Endothelial cell of umbilical vein (primary cell): ENCODE data around the gene DALRD3. TPM values are rescaled to one million over a fixed set of nuclear protein-coding genes. Genes with fewer than 3 reads are reported as not detected.

ENCODE experiments used
- BruUV-seq: library from RNA; stranded (reverse); fragments of 400-500 nt; replicated peaks from 2 replicates; lab custom pipeline; 2021; lab: Mats Ljungman, UMichigan
- CTCF ChIA-PET: fragments of 300-600, 350-600 bp; sonication (Branson Sonifier 250); formaldehyde crosslinking; loops from one replicate; lab custom pipeline; 2021; ENCODE audit warnings: antibody characterized with exemption, inconsistent platforms; lab: Charles Lee
- POLR2A ChIA-PET: fragments of 300-600, 350-600 bp; sonication (Branson Sonifier 250); formaldehyde crosslinking; loops from one replicate; lab custom pipeline; 2021; ENCODE audit warnings: antibody characterized with exemption, inconsistent platforms; lab: Charles Lee
- DNase-seq: peaks from one replicate; pipeline ENCODE4 v3.0.0-alpha.2; 2011; ENCODE audit warnings: low read depth, low spot score
- FAIRE-seq: peaks from 2 replicates; lab custom pipeline; 2011; peaks lifted over from hg19 to GRCh38; lab: Jason Lieb, UNC
- H2AFZ ChIP-seq: 2 replicates; pipeline ENCODE4 v1.6.0; 2012; ENCODE audit warnings: low read depth, low read length, control low read depth, inconsistent platforms
- H3K27ac ChIP-seq: 2 replicates; pipeline ENCODE4 v1.5.1; 2011; ENCODE audit warnings: low read depth, mild to moderate bottlenecking, control low read depth, low read length, moderate library complexity; ENCODE audit not compliant: insufficient read depth
- H3K27me3 ChIP-seq, 2 experiments: 2 replicates each; pipeline versions ENCODE4 v1.6.0 to v1.6.1; 2011; ENCODE audit warnings: low read length in 2 of 2, mixed read lengths in 1 of 2; ENCODE audit not compliant: control insufficient read depth in 2 of 2, insufficient read depth in 2 of 2
- H3K36me3 ChIP-seq, 2 experiments: 2 replicates in 1 of 2; 3 replicates in 1 of 2; pipeline ENCODE4 v1.5.1; 2011; ENCODE audit warnings: low read length in 2 of 2, mild to moderate bottlenecking in 1 of 2, moderate library complexity in 1 of 2; ENCODE audit not compliant: control insufficient read depth in 2 of 2, insufficient read depth in 2 of 2; ENCODE audit errors: extremely low read depth in 1 of 2
- H3K4me1 ChIP-seq: 3 replicates; pipeline ENCODE4 v1.5.1; 2011; ENCODE audit warnings: mild to moderate bottlenecking, low read length; ENCODE audit not compliant: control insufficient read depth, insufficient read depth; ENCODE audit errors: extremely low read depth
- H3K4me2 ChIP-seq: 2 replicates; pipeline ENCODE4 v1.6.1; 2011; ENCODE audit warnings: low read length, control low read depth, mixed read lengths; ENCODE audit not compliant: insufficient read depth
- H3K4me3 ChIP-seq, 3 experiments: fragments of 200-600 bp in 1 of 3; sonication (generic), shearing (Covaris generic) in 1 of 3; replicated peaks in 1 of 3; 2 replicates each; pipeline ENCODE4 v1.5.1; 2011 to 2016; ENCODE audit warnings: control low read depth in 3 of 3, low read length in 3 of 3, mild to moderate bottlenecking in 2 of 3, inconsistent platforms in 1 of 3, low read depth in 1 of 3, moderate library complexity in 1 of 3; ENCODE audit not compliant: insufficient read depth in 1 of 3
- H3K79me2 ChIP-seq: 2 replicates; pipeline ENCODE4 v1.6.0; 2012; ENCODE audit warnings: low read length, inconsistent platforms; ENCODE audit not compliant: control insufficient read depth, insufficient read depth
- H3K9ac ChIP-seq: replicated peaks from 2 replicates; pipeline ENCODE3; 2011; ENCODE audit warnings: low read length, control low read depth; ENCODE audit not compliant: insufficient read depth; ENCODE audit errors: extremely low read depth
- H3K9me1 ChIP-seq: replicated peaks from 3 replicates; pipeline ENCODE4 v1.6.0; 2011; ENCODE audit warnings: mild to moderate bottlenecking, low read length; ENCODE audit not compliant: control insufficient read depth, insufficient read depth; ENCODE audit errors: extremely low read depth
- H3K9me3 ChIP-seq: replicated peaks from 2 replicates; pipeline ENCODE4 v1.5.1; 2012; ENCODE audit warnings: low read length, inconsistent platforms; ENCODE audit not compliant: control insufficient read depth, insufficient read depth
- H4K20me1 ChIP-seq: replicated peaks from 2 replicates; pipeline ENCODE3; 2011; ENCODE audit warnings: mild to moderate bottlenecking, low read length; ENCODE audit not compliant: control insufficient read depth, insufficient read depth; ENCODE audit errors: extremely low read depth
- CTCF ChIP-seq, 2 donors: IDR thresholded peaks; 1 replicate in 1 of 2; 2 replicates in 1 of 2; pipeline ENCODE4 v1.5.1; 2011; ENCODE audit warnings: low read length in 2 of 2, mild to moderate bottlenecking in 2 of 2, moderate library complexity in 2 of 2, control low read depth in 1 of 2, inconsistent platforms in 1 of 2, low read depth in 1 of 2; ENCODE audit not compliant: insufficient read depth in 1 of 2; ENCODE audit errors: extremely low read depth in 1 of 2
- EZH2 ChIP-seq: IDR thresholded peaks from 2 replicates; pipeline ENCODE4 v1.6.1; 2012; ENCODE audit warnings: borderline replicate concordance, low read depth, mild to moderate bottlenecking, moderate library complexity, low read length, inconsistent platforms; ENCODE audit not compliant: severe bottlenecking
- FOS ChIP-seq: IDR thresholded peaks from 2 replicates; pipeline ENCODE4 v1.6.1; 2011; ENCODE audit warnings: mild to moderate bottlenecking, low read length, moderate library complexity, borderline replicate concordance; ENCODE audit not compliant: insufficient read depth
- GATA2 ChIP-seq: IDR thresholded peaks from 2 replicates; pipeline ENCODE4 v1.7.0; 2011; ENCODE audit warnings: low read depth, mild to moderate bottlenecking, moderate library complexity, mixed read lengths, low read length; ENCODE audit not compliant: insufficient read length, insufficient read depth
- JUN ChIP-seq: IDR thresholded peaks from 2 replicates; pipeline ENCODE4 v1.6.1; 2011; ENCODE audit warnings: borderline replicate concordance, low read depth; ENCODE audit not compliant: insufficient read length, insufficient read depth
- MYC ChIP-seq: IDR thresholded peaks from one replicate; pipeline ENCODE4 v1.6.1; 2011; ENCODE audit warnings: mild to moderate bottlenecking, low read depth, low read length
- POLR2A ChIP-seq: IDR thresholded peaks from 2 replicates; pipeline ENCODE4 v1.6.1; 2012; ENCODE audit warnings: low read depth, mild to moderate bottlenecking, control low read depth, low read length
- POLR2AphosphoS5 ChIP-seq: IDR thresholded peaks from 2 replicates; pipeline ENCODE4 v1.6.1; 2012; ENCODE audit warnings: low read depth, mild to moderate bottlenecking, control low read depth, low read length, moderate library complexity; ENCODE audit not compliant: insufficient read depth
- dilution Hi-C: fragments of 300-500 bp; cut with MboI; formaldehyde crosslinking; loops from one replicate; pipeline ENCODE4 v1.15.0; 2019; ENCODE audit warnings: low sequenced_read_pairs; ENCODE audit not compliant: extremely low pct_ligation_motif_present
- intact Hi-C: fragments of 100-400 bp; cut with micrococcal nuclease; formaldehyde crosslinking; loops from one replicate; pipeline ENCODE4 v1.10.0; 2022
- polyA plus RNA-seq, 4 experiments: library from polyadenylated mRNA; depleted of rRNA in 3 of 4; stranded (reverse) in 3 of 4; unstranded in 1 of 4; fragments of >200 nt; gene quantifications; 2 replicates each; pipeline versions ENCODE4 v1.2.1 to v1.2.3, GENCODE V29; 2011 to 2012; ENCODE audit warnings: missing spikeins in 1 of 4
- total RNA-seq: library from RNA; stranded (reverse); gene quantifications from 2 replicates; pipeline ENCODE4 v1.2.3, GENCODE V29; 2021
- TF ChIP-seq, protein P1 (sequence below): IDR thresholded peaks from 2 replicates; pipeline ENCODE4 v1.6.1; 2011; ENCODE audit not compliant: insufficient read depth, insufficient read length

The DALRD3 gene
- total and polyA plus RNA-seq, 2 donors (not counting 3 experiments of a cell fraction or from before 2014, with no cell fraction given) = 22.7 to 60.8 TPM

GRCh38 chr3:48991851-48992545, 26.4 kb downstream of the DALRD3 start:
- Histone ChIP-seq H3K4me2 (peak overlapping the region; percentile 74), H3K4me1 (peaks cover 21% of the 10 kb centered on the region), H2AFZ (no peak overlapping the region), H3K27me3 (no peaks in the 10 kb centered on the region), H3K4me3 (no peak overlapping the region), H3K36me3 (peaks cover 0 to 3% of the 10 kb centered on the region in 2 experiments), H3K79me2 (peaks cover 19% of the 10 kb centered on the region), H3K9ac (no peak overlapping the region), H3K9me1 (no peaks in the 10 kb centered on the region), H3K9me3 (no peaks in the 10 kb centered on the region), H3K27ac (no peak overlapping the region), H4K20me1 (no peaks in the 10 kb centered on the region)
- intact Hi-C loops = loop anchor here (1.0 kb wide), 1 partner anchor 15 kb away; the partner anchor contains the start of gene WDR6
- dilution Hi-C loops = no loop called here
- CTCF ChIA-PET = interaction anchor here (8.8 kb wide), 1 partner anchor 17 kb away, joined by 254 read pairs; the partner anchor contains the start of gene WDR6
- FAIRE-seq (no peak), DNase-seq (no peak)
- BruUV-seq = no TSS peak
- POLR2A ChIA-PET = interaction anchor here (1.6 to 5.4 kb wide), 2 partner anchors 16 to 29 kb away, joined by 6 to 40 read pairs; partner anchors contain the start of genes NDUFAF3 and WDR6
- TF ChIP-seq MYC (no peak), CTCF (IDR thresholded peaks at IDR 0.05; ENCODE audit: extremely low read depth in 1 of 2, insufficient read depth in 1 of 2, low read depth in 1 of 2, low read length in 2 of 2) (no peak), JUN (no peak), EZH2 (no peak), FOS (no peak), POLR2AphosphoS5 (no peak), POLR2A (no peak), GATA2 (no peak)
- TF ChIP-seq, protein P1, sequence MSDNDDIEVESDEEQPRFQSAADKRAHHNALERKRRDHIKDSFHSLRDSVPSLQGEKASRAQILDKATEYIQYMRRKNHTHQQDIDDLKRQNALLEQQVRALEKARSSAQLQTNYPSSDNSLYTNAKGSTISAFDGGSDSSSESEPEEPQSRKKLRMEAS = no peak
